ENCODE measurements around the gene EXPH5. TPM values are rescaled to one million over a fixed set of nuclear protein-coding genes. Genes with fewer than 3 reads are reported as not detected.

The EXPH5 gene
- total and polyA plus RNA-seq, 2 donors (not counting 3 experiments of a cell fraction or from before 2014, with no cell fraction given), result 0.03 to 0.09 TPM

- Histone ChIP-seq H3K9me1 (replicated peaks; ENCODE audit: control insufficient read depth, extremely low read depth, insufficient read depth, low read length) (no peaks in the 10 kb centered on the region), H3K9me3 (replicated peaks; ENCODE audit: control insufficient read depth, insufficient read depth, low read length) (no peaks in the 10 kb centered on the region), H3K27me3 (ENCODE audit: control insufficient read depth in 2 of 2, insufficient read depth in 2 of 2, low read length in 2 of 2) (peaks cover 11 to 16% of the 10 kb centered on the region in 2 experiments), H3K4me2 (ENCODE audit: insufficient read depth, low read length) (no peak overlapping the region), H3K36me3 (ENCODE audit: control insufficient read depth in 2 of 2, extremely low read depth in 1 of 2, insufficient read depth in 2 of 2, low read length in 2 of 2) (no peaks in the 10 kb centered on the region), H4K20me1 (replicated peaks; ENCODE audit: control insufficient read depth, extremely low read depth, insufficient read depth, low read length) (no peaks in the 10 kb centered on the region), H3K27ac (ENCODE audit: insufficient read depth, low read depth, low read length) (no peak overlapping the region), H3K4me3 (replicated peaks in 1 of 3; ENCODE audit: insufficient read depth in 1 of 3, low read depth in 1 of 3, low read length in 3 of 3) (no peak overlapping the region), H3K9ac (replicated peaks; ENCODE audit: extremely low read depth, insufficient read depth, low read length) (no peak overlapping the region), H3K4me1 (ENCODE audit: control insufficient read depth, extremely low read depth, insufficient read depth, low read length) (peaks cover 3% of the 10 kb centered on the region), H3K79me2 (ENCODE audit: control insufficient read depth, insufficient read depth, low read length) (no peaks in the 10 kb centered on the region), H2AFZ (ENCODE audit: low read depth, low read length) (no peak overlapping the region)
- DNase-seq (ENCODE audit: low read depth, low spot score) (no peak), FAIRE-seq (no peak)
- intact Hi-C loops (cut with micrococcal nuclease), result no loop called here
- no peak for TF ChIP-seq MYC (IDR thresholded peaks at IDR 0.05; ENCODE audit: low read depth, low read length)
- TF ChIP-seq POLR2A (IDR thresholded peaks at IDR 0.05; ENCODE audit: low read depth, low read length), result no peak
- TF ChIP-seq POLR2AphosphoS5 (IDR thresholded peaks at IDR 0.05; ENCODE audit: insufficient read depth, low read depth, low read length), result no peak
- no peak for TF ChIP-seq GATA2 (IDR thresholded peaks at IDR 0.05; ENCODE audit: insufficient read depth, insufficient read length, low read depth, low read length)
- TF ChIP-seq CTCF (IDR thresholded peaks at IDR 0.05; ENCODE audit: extremely low read depth in 1 of 2, insufficient read depth in 1 of 2, low read depth in 1 of 2, low read length in 2 of 2), result no peak
- no peak for TF ChIP-seq FOS (IDR thresholded peaks at IDR 0.05; ENCODE audit: borderline replicate concordance, insufficient read depth, low read length)
- no peak for TF ChIP-seq JUN (IDR thresholded peaks at IDR 0.05; ENCODE audit: borderline replicate concordance, insufficient read depth, insufficient read length, low read depth)
- TF ChIP-seq MAX (IDR thresholded peaks at IDR 0.05; ENCODE audit: insufficient read depth, insufficient read length), result no peak
- TF ChIP-seq EZH2 (IDR thresholded peaks at IDR 0.05; ENCODE audit: borderline replicate concordance, low read depth, low read length, severe bottlenecking), result no peak
- ChIA-PET POLR2A (no interaction called here), CTCF (interaction anchor here (1.5 to 1.6 kb wide), 2 partner anchors 19 to 60 kb away, joined by 4 to 5 read pairs; no protein-coding TSS in a partner anchor)
- BruUV-seq (replicated peaks), result no TSS peak
- dilution Hi-C loops (cut with MboI; ENCODE audit: extremely low pct_ligation_motif_present, low sequenced_read_pairs), result no loop called here
Observed at GRCh38 chr11:108588287-108588686, 5.3 kb downstream of the EXPH5 start.
